Measurements from ENCODE around the gene KRTAP3-1.

DNA sequence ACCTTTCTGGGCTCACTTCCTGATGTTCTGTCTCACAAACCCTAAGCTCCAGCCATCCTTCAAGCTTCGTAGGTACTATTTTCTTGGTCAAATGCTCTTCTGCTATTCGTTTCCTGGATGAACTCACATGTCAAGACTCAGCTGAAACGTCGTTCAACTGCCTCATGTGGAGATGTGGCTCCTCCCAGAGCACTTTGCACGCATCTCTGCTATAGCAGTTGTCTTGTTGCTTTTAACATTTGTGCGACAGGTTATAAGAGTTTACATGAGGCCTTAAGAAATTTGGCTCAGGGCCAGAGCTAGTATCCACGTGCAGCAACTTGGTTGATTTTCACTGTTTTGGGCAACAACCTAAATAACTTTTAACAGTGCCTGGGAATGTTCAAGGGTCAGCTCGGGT, 22.0 kb downstream of the KRTAP3-1 start:
- TF ChIP-seq, protein P1, sequence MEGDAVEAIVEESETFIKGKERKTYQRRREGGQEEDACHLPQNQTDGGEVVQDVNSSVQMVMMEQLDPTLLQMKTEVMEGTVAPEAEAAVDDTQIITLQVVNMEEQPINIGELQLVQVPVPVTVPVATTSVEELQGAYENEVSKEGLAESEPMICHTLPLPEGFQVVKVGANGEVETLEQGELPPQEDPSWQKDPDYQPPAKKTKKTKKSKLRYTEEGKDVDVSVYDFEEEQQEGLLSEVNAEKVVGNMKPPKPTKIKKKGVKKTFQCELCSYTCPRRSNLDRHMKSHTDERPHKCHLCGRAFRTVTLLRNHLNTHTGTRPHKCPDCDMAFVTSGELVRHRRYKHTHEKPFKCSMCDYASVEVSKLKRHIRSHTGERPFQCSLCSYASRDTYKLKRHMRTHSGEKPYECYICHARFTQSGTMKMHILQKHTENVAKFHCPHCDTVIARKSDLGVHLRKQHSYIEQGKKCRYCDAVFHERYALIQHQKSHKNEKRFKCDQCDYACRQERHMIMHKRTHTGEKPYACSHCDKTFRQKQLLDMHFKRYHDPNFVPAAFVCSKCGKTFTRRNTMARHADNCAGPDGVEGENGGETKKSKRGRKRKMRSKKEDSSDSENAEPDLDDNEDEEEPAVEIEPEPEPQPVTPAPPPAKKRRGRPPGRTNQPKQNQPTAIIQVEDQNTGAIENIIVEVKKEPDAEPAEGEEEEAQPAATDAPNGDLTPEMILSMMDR (IDR thresholded peaks at IDR 0.05) = no peak
- no peak for TF ChIP-seq POLR2AphosphoS5 (IDR thresholded peaks at IDR 0.05)

All from suprapubic skin (tissue), 3 donors.